ENCODE data around the gene CACNA1H. TPM values are rescaled to one million over a fixed set of nuclear protein-coding genes. Genes with fewer than 3 reads are reported as not detected.

CACNA1H gene
- 10 to 100 TPM; 17.1 to 31.1 (median 18.5) TPM for polyA plus RNA-seq (ENCODE audit: insufficient read length in 4 of 4)

GRCh38 chr16:1152651-1153259 is at the start of gene CACNA1H:
Gene CACNA1H, plus strand, starts transcription at chr16:1153106. Its CDS starts 632 bp downstream, at chr16:1153738.
- no peak for DNase-seq (ENCODE audit: low read depth in 4 of 4, low spot score in 3 of 4)

- no peak for DNase-seq (ENCODE audit: low read depth in 4 of 4, low spot score in 3 of 4)
These were observed 49.3 kb upstream of the CACNA1H start for GRCh38 chr16:1103636-1103980.

- no peak for DNase-seq (ENCODE audit: low read depth in 4 of 4, low spot score in 3 of 4)
These were observed 46.9 kb upstream of the CACNA1H start for GRCh38 chr16:1105888-1106620.

- no peak for DNase-seq (ENCODE audit: low read depth in 4 of 4, low spot score in 3 of 4)
These were observed 46.2 kb upstream of the CACNA1H start for GRCh38 chr16:1106659-1107058.

GRCh38 chr16:1107141-1107540 is 45.8 kb upstream of the CACNA1H start:
- no peak for DNase-seq (ENCODE audit: low read depth in 4 of 4, low spot score in 3 of 4)

GRCh38 chr16:1107731-1108130 is 45.2 kb upstream of the CACNA1H start:
- DNase-seq (ENCODE audit: low read depth in 4 of 4, low spot score in 3 of 4), result no peak

GRCh38 chr16:1108299-1109252 is 44.3 kb upstream of the CACNA1H start:
- DNase-seq (ENCODE audit: low read depth in 4 of 4, low spot score in 3 of 4), result no peak

- DNase-seq (ENCODE audit: low read depth in 4 of 4, low spot score in 3 of 4), result no peak
These were observed 43.3 kb upstream of the CACNA1H start for GRCh38 chr16:1109648-1110047.

- DNase-seq (ENCODE audit: low read depth in 4 of 4, low spot score in 3 of 4), result no peak
These were observed 40.3 kb upstream of the CACNA1H start for GRCh38 chr16:1112506-1113184.

- DNase-seq (ENCODE audit: low read depth in 4 of 4, low spot score in 3 of 4), result no peak
These were observed 39.4 kb upstream of the CACNA1H start for GRCh38 chr16:1113489-1113888.

- DNase-seq (ENCODE audit: low read depth in 4 of 4, low spot score in 3 of 4), result no peak
These were observed 38.9 kb upstream of the CACNA1H start for GRCh38 chr16:1113889-1114526.

- DNase-seq (ENCODE audit: low read depth in 4 of 4, low spot score in 3 of 4), result no peak
These were observed 36.2 kb upstream of the CACNA1H start for GRCh38 chr16:1116693-1117077.

- DNase-seq (ENCODE audit: low read depth in 4 of 4, low spot score in 3 of 4), result no peak
These were observed 35.6 kb upstream of the CACNA1H start for GRCh38 chr16:1117176-1117900.

GRCh38 chr16:1117926-1118325 is 35.0 kb upstream of the CACNA1H start:
- DNase-seq (ENCODE audit: low read depth in 4 of 4, low spot score in 3 of 4), result no peak

- no peak for DNase-seq (ENCODE audit: low read depth in 4 of 4, low spot score in 3 of 4)
These were observed 33.8 kb upstream of the CACNA1H start for GRCh38 chr16:1119129-1119528.

GRCh38 chr16:1119766-1120576 is 32.9 kb upstream of the CACNA1H start:
- no peak for DNase-seq (ENCODE audit: low read depth in 4 of 4, low spot score in 3 of 4)

- DNase-seq (ENCODE audit: low read depth in 4 of 4, low spot score in 3 of 4), result no peak
These were observed 32.3 kb upstream of the CACNA1H start for GRCh38 chr16:1120577-1120941.

- DNase-seq (ENCODE audit: low read depth in 4 of 4, low spot score in 3 of 4), result no peak
These were observed 31.9 kb upstream of the CACNA1H start for GRCh38 chr16:1121009-1121408.
